ENCODE measurements around the gene SORCS2.

GRCh38 chr4:7553280-7553679, 360.9 kb downstream of the SORCS2 start:
- TF ChIP-seq CTCF (IDR thresholded peaks at IDR 0.05; ENCODE audit: low read depth, low read length, poor library complexity, severe bottlenecking) (no peak), EZH2phosphoT487 (IDR thresholded peaks at IDR 0.05; ENCODE audit: borderline replicate concordance, low read length) (no peak)

All from DOHH2 (cell line).